Stimulated activated CD8-positive, alpha-beta memory T cell treated with anti-CD3 and anti-CD28 coated beads, Interleukin-4, amount 100 ng/mL, for 1 hour (primary cell): ENCODE data around the gene HOXA6.
A peak's percentile ranks its signal among the peaks of the same experiment; 100 is the strongest.

Experiments
- DNase-seq, 2 donors: peaks; one replicate each; pipeline ENCODE4 v3.0.0-alpha.2; 2020; ENCODE audit warnings: low read depth in 2 of 2, low spot score in 1 of 2

HOXA6 gene

GRCh38 chr7:27141137-27141922, 6.2 kb downstream of the HOXA6 start:
- DNase-seq = no peak

GRCh38 chr7:27140126-27140857, 7.3 kb downstream of the HOXA6 start:
- no peak for DNase-seq

- DNase-seq = no peak
Measured at GRCh38 chr7:27139334-27140125, 8.0 kb downstream of the HOXA6 start.

- no peak for DNase-seq
Measured at GRCh38 chr7:27138985-27139333, 8.6 kb downstream of the HOXA6 start.

- no peak for DNase-seq
Measured at GRCh38 chr7:27138472-27138871, 9.1 kb downstream of the HOXA6 start.

- no peak for DNase-seq
Measured at GRCh38 chr7:27137640-27138315, 9.8 kb downstream of the HOXA6 start.

GRCh38 chr7:27134392-27134791, 13.2 kb downstream of the HOXA6 start:
- DNase-seq = no peak

GRCh38 chr7:27133409-27134231, 14.0 kb downstream of the HOXA6 start:
- DNase-seq = no peak

GRCh38 chr7:27132978-27133377, 14.6 kb downstream of the HOXA6 start:
- no peak for DNase-seq

- no peak for DNase-seq
Measured at GRCh38 chr7:27132214-27132613, 15.4 kb downstream of the HOXA6 start.

GRCh38 chr7:27131390-27131819, 16.2 kb downstream of the HOXA6 start:
- no peak for DNase-seq

- peak; percentile 32 to 45 for DNase-seq
Measured at GRCh38 chr7:27130540-27131389, 16.8 kb downstream of the HOXA6 start, which contains the start of gene HOXA4. HOXA4 (minus strand) TSS chr7:27130757; CDS start chr7:27130733, 24 bp downstream.

- DNase-seq = no peak
Measured at GRCh38 chr7:27129729-27130539, 17.6 kb downstream of the HOXA6 start.

GRCh38 chr7:27128776-27129728, 18.5 kb downstream of the HOXA6 start:
- DNase-seq = no peak

GRCh38 chr7:27128034-27128433, 19.5 kb downstream of the HOXA6 start:
- no peak for DNase-seq

GRCh38 chr7:27126596-27127327, 20.8 kb downstream of the HOXA6 start:
- DNase-seq = no peak

- DNase-seq = no peak
Measured at GRCh38 chr7:27125986-27126394, 21.6 kb downstream of the HOXA6 start.
